ENCODE results near the gene ITIH4. TPM values are rescaled to one million over a fixed set of nuclear protein-coding genes. Genes with fewer than 3 reads are reported as not detected.
A peak's percentile ranks its signal among the peaks of the same experiment; 100 is the strongest.
"Not testable (repeated sequence)": the region's sequence is repeated elsewhere in the genome, so short reads cannot be mapped to it uniquely, and the experiment has no call there.

The ITIH4 gene
- total RNA-seq, 1 donor from 2014 or later, result 5.9 TPM

GRCh38 chr3:52777959-52778805 lies 52.3 kb downstream of the ITIH4 start:
- TF ChIP-seq, protein P1, sequence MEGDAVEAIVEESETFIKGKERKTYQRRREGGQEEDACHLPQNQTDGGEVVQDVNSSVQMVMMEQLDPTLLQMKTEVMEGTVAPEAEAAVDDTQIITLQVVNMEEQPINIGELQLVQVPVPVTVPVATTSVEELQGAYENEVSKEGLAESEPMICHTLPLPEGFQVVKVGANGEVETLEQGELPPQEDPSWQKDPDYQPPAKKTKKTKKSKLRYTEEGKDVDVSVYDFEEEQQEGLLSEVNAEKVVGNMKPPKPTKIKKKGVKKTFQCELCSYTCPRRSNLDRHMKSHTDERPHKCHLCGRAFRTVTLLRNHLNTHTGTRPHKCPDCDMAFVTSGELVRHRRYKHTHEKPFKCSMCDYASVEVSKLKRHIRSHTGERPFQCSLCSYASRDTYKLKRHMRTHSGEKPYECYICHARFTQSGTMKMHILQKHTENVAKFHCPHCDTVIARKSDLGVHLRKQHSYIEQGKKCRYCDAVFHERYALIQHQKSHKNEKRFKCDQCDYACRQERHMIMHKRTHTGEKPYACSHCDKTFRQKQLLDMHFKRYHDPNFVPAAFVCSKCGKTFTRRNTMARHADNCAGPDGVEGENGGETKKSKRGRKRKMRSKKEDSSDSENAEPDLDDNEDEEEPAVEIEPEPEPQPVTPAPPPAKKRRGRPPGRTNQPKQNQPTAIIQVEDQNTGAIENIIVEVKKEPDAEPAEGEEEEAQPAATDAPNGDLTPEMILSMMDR (IDR thresholded peaks at IDR 0.05), result no peak
- TF ChIP-seq POLR2AphosphoS5 (IDR thresholded peaks at IDR 0.05; ENCODE audit: insufficient read depth in 1 of 2, low read depth in 1 of 2) (no peak), POLR2A (IDR thresholded peaks at IDR 0.05) (no peak)
- Histone ChIP-seq H3K27ac (no peak overlapping the region), H3K36me3 (no peaks in the 10 kb centered on the region), H3K27me3 (no peaks in the 10 kb centered on the region), H3K4me3 (no peak overlapping the region), H3K4me1 (no peaks in the 10 kb centered on the region), H3K9me3 (no peaks in the 10 kb centered on the region)
- intact Hi-C loops (cut with DNase I), result no loop called here
- peak in 1 of 2 donors; percentile 72 for DNase-seq (ENCODE audit: extremely low spot score in 2 of 2)

- H3K4me1 ChIP-seq, result no peaks in the 10 kb centered on the region
- no peaks in the 10 kb centered on the region for H3K9me3 ChIP-seq
- no peaks in the 10 kb centered on the region for H3K27me3 ChIP-seq
- peak in 1 of 2 donors; percentile 67 for DNase-seq (ENCODE audit: extremely low spot score in 2 of 2)
- TF ChIP-seq, protein P1 (IDR thresholded peaks at IDR 0.05), result no peak
- TF ChIP-seq POLR2AphosphoS5 (IDR thresholded peaks at IDR 0.05; ENCODE audit: insufficient read depth in 1 of 2, low read depth in 1 of 2) (no peak), POLR2A (IDR thresholded peaks at IDR 0.05) (no peak)
- H3K4me3 ChIP-seq, result no peak within 1 kb of the TSS
- intact Hi-C loops (cut with DNase I), result no loop called here
- no peak within 1 kb of the TSS for H3K27ac ChIP-seq
- H3K36me3 ChIP-seq, result no peaks in the 10 kb centered on the region
These were observed 53.1 kb downstream of the ITIH4 start, which contains the start of gene ITIH1 for GRCh38 chr3:52777127-52777958. Gene ITIH1 (plus strand): TSS chr3:52777599. CDS start chr3:52777616, 17 bp downstream.

- DNase-seq (ENCODE audit: extremely low spot score in 2 of 2); H3K36me3 ChIP-seq; H3K9me3 ChIP-seq; intact Hi-C loops (cut with DNase I); H3K4me3 ChIP-seq; H3K27me3 ChIP-seq; H3K27ac ChIP-seq; H3K4me1 ChIP-seq: not testable (repeated sequence)
These were observed 54.0 kb downstream of the ITIH4 start for GRCh38 chr3:52776486-52776885.

DNA sequence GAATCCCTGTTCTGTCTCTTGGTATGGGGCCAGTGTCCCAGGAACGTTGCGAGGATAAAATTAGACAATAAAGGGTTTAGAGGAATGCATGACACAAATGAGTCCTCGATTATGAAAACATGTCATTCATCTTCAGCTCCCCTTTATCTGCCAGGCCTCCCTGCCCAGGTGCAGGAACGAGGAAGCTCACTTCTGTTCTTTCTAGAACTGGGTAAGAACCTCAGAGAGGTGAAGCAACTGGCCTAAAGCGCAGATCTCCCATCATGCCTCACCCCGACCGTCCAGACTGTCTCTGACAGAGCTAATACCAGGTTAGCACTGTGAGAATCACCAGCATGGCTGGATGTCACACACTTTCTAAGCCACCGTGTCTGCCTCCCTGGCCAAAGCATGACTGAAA lies 54.6 kb downstream of the ITIH4 start:
- intact Hi-C loops (cut with DNase I), result no loop called here

More for the DNA sequence above, 54.6 kb downstream of the ITIH4 start:
- H3K4me1 ChIP-seq, result no peaks in the 10 kb centered on the region
- H3K36me3 ChIP-seq, result no peaks in the 10 kb centered on the region
- H3K27me3 ChIP-seq, result no peaks in the 10 kb centered on the region
- TF ChIP-seq, protein P1 (IDR thresholded peaks at IDR 0.05), result no peak
- TF ChIP-seq POLR2AphosphoS5 (IDR thresholded peaks at IDR 0.05; ENCODE audit: insufficient read depth in 1 of 2, low read depth in 1 of 2) (no peak), POLR2A (IDR thresholded peaks at IDR 0.05) (no peak)
- DNase-seq (ENCODE audit: extremely low spot score in 2 of 2), result no peak
- H3K4me3 ChIP-seq, result no peak overlapping the region
- no peak overlapping the region for H3K27ac ChIP-seq
- H3K9me3 ChIP-seq, result no peaks in the 10 kb centered on the region
